ENCODE data around the gene SPAG16. TPM values are rescaled to one million over a fixed set of nuclear protein-coding genes. Genes with fewer than 3 reads are reported as not detected.

Gene SPAG16
- total RNA-seq, 1 experiment from 2014 or later, result 13.0 TPM

DNA sequence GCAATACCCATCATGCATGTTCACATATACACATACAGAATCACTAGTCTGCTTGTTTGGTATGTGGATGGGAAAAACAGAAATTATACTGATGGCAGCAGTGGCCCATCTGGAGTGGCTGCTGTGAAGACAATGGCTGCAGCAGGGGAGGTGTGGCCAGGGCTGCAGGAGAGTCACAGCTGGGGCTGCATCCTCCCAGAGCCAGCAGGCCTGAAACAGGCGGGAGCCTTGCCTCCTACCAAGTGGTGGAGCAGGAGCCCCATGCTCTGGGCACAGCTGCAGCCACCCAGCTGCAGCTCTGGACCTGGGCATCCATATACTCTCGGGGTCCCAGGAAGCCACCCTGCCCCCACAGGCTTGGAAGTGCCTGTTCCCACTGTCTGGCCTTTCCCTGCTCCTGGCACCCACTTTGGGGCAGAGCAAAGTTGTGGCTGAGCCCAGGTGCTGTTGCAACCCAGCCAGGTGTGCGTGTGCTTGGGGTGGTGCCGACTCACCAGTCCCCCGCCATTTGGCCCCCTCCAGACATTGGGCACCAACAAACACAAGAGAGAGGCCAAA lies 136.6 kb downstream of the SPAG16 start:
- intact Hi-C loops (cut with micrococcal nuclease; ENCODE audit: unreplicated experiment), result no loop called here

GRCh38 chr2:213422211-213422610 lies 137.9 kb downstream of the SPAG16 start:
- no peak for DNase-seq (ENCODE audit: low read depth, low spot score)
- H3K27me3 ChIP-seq (ENCODE audit: control insufficient read depth, insufficient read depth, low read length), result no peaks in the 10 kb centered on the region
- no peak overlapping the region for H3K27ac ChIP-seq (ENCODE audit: low read length)
- CTCF ChIA-PET, result no interaction called here
- H3K4me1 ChIP-seq (ENCODE audit: control insufficient read depth, insufficient read depth, low read length), result no peaks in the 10 kb centered on the region
- no peaks in the 10 kb centered on the region for H3K9me3 ChIP-seq (ENCODE audit: control insufficient read depth, insufficient read depth, low read depth, low read length)
- TF ChIP-seq TCF7L2 (IDR thresholded peaks at IDR 0.05; ENCODE audit: low read depth, low read length) (no peak), POLR2AphosphoS5 (IDR thresholded peaks at IDR 0.05; ENCODE audit: low read depth, low read length) (no peak), REST (IDR thresholded peaks at IDR 0.05; ENCODE audit: insufficient read depth in 1 of 2, low read depth in 2 of 2, low read length in 1 of 2) (no peak), SIN3A (IDR thresholded peaks at IDR 0.05; ENCODE audit: borderline replicate concordance, insufficient read depth, low read depth, low read length) (no peak)
- TF ChIP-seq, protein P1, sequence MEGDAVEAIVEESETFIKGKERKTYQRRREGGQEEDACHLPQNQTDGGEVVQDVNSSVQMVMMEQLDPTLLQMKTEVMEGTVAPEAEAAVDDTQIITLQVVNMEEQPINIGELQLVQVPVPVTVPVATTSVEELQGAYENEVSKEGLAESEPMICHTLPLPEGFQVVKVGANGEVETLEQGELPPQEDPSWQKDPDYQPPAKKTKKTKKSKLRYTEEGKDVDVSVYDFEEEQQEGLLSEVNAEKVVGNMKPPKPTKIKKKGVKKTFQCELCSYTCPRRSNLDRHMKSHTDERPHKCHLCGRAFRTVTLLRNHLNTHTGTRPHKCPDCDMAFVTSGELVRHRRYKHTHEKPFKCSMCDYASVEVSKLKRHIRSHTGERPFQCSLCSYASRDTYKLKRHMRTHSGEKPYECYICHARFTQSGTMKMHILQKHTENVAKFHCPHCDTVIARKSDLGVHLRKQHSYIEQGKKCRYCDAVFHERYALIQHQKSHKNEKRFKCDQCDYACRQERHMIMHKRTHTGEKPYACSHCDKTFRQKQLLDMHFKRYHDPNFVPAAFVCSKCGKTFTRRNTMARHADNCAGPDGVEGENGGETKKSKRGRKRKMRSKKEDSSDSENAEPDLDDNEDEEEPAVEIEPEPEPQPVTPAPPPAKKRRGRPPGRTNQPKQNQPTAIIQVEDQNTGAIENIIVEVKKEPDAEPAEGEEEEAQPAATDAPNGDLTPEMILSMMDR (IDR thresholded peaks at IDR 0.05), result no peak
- no peak overlapping the region for H3K4me3 ChIP-seq (ENCODE audit: low read depth in 2 of 2, low read length in 2 of 2)
- intact Hi-C loops (cut with micrococcal nuclease; ENCODE audit: unreplicated experiment) (no loop called here), in situ Hi-C loops (cut with HindIII; ENCODE audit: low pct_unique_long_range_greater_than_20kb, low sequenced_read_pairs) (no loop called here)
- BruUV-seq (replicated peaks), result no TSS peak
- POLR2A ChIA-PET, result no interaction called here
- ATAC-seq, result no peak
- no peaks in the 10 kb centered on the region for H3K36me3 ChIP-seq (ENCODE audit: control insufficient read depth, insufficient read depth, low read length)

More for the DNA sequence above, 136.6 kb downstream of the SPAG16 start:
- TF ChIP-seq TCF7L2 (IDR thresholded peaks at IDR 0.05; ENCODE audit: low read depth, low read length) (no peak), POLR2AphosphoS5 (IDR thresholded peaks at IDR 0.05; ENCODE audit: low read depth, low read length) (no peak), SIN3A (IDR thresholded peaks at IDR 0.05; ENCODE audit: borderline replicate concordance, insufficient read depth, low read depth, low read length) (no peak), REST (IDR thresholded peaks at IDR 0.05; ENCODE audit: insufficient read depth in 1 of 2, low read depth in 2 of 2, low read length in 1 of 2) (no peak)
- TF ChIP-seq, protein P1 (IDR thresholded peaks at IDR 0.05), result no peak
- H3K36me3 ChIP-seq (ENCODE audit: control insufficient read depth, insufficient read depth, low read length), result no peaks in the 10 kb centered on the region
- DNase-seq (ENCODE audit: low read depth, low spot score) (no peak), ATAC-seq (no peak)
- H3K27me3 ChIP-seq (ENCODE audit: control insufficient read depth, insufficient read depth, low read length), result no peaks in the 10 kb centered on the region
- no peak overlapping the region for H3K4me3 ChIP-seq (ENCODE audit: low read depth in 2 of 2, low read length in 2 of 2)
- in situ Hi-C loops (cut with HindIII; ENCODE audit: low pct_unique_long_range_greater_than_20kb, low sequenced_read_pairs), result no loop called here
- no peaks in the 10 kb centered on the region for H3K9me3 ChIP-seq (ENCODE audit: control insufficient read depth, insufficient read depth, low read depth, low read length)
- no TSS peak for BruUV-seq (replicated peaks)
- no peaks in the 10 kb centered on the region for H3K4me1 ChIP-seq (ENCODE audit: control insufficient read depth, insufficient read depth, low read length)
- POLR2A ChIA-PET, result no interaction called here
- H3K27ac ChIP-seq (ENCODE audit: low read length), result no peak overlapping the region
- CTCF ChIA-PET, result no interaction called here

Measured in Panc1 (cell line).